Smooth muscle cell (in vitro differentiated cells): ENCODE measurements around the gene ARL6IP4. TPM values are rescaled to one million over a fixed set of nuclear protein-coding genes. Genes with fewer than 3 reads are reported as not detected.

ENCODE experiments used
- DNase-seq: peaks from one replicate; lab custom pipeline; 2025; ENCODE audit not compliant: unreplicated experiment; lab: John Stamatoyannopoulos, UW
- H2AFZ ChIP-seq: fragments of 200-600 bp; sonication (generic); 2 replicates; pipeline ENCODE4 v1.6.0; 2016; ENCODE audit warnings: antibody characterized with exemption, low read depth, mild to moderate bottlenecking
- H3F3A ChIP-seq: fragments of 200-600 bp; sonication (generic); 2 replicates; pipeline ENCODE4 v1.6.0; 2017; ENCODE audit warnings: antibody characterized with exemption, low read depth
- H3K27ac ChIP-seq: fragments of 200-600 bp; sonication (generic); 2 replicates; pipeline ENCODE4 v1.5.1; 2016; ENCODE audit warnings: low read depth, mild to moderate bottlenecking
- H3K27me3 ChIP-seq: fragments of 200-600 bp; sonication (generic); 2 replicates; pipeline ENCODE4 v1.6.1; 2016; ENCODE audit warnings: low read depth, mild to moderate bottlenecking
- H3K36me3 ChIP-seq: fragments of 200-600 bp; sonication (generic); 2 replicates; pipeline ENCODE4 v1.5.1; 2016; ENCODE audit warnings: low read depth
- H3K4me1 ChIP-seq: fragments of 200-600 bp; sonication (generic); 2 replicates; pipeline ENCODE4 v1.5.1; 2016; ENCODE audit warnings: low read depth
- H3K4me2 ChIP-seq: fragments of 200-600 bp; sonication (generic); 2 replicates; pipeline ENCODE4 v1.6.0; 2016; ENCODE audit warnings: mild to moderate bottlenecking
- H3K4me3 ChIP-seq: fragments of 200-600 bp; sonication (generic); 2 replicates; pipeline ENCODE4 v1.5.1; 2016; ENCODE audit warnings: mild to moderate bottlenecking
- H3K79me2 ChIP-seq: fragments of 200-600 bp; sonication (generic); 2 replicates; pipeline ENCODE4 v1.6.0; 2016; ENCODE audit warnings: low read depth, mild to moderate bottlenecking
- H3K9ac ChIP-seq: fragments of 200-600 bp; sonication (generic); 2 replicates; pipeline ENCODE4 v1.6.0; 2016; ENCODE audit warnings: low read depth
- H3K9me3 ChIP-seq: fragments of 200-600 bp; sonication (generic); replicated peaks from 2 replicates; pipeline ENCODE4 v1.5.1; 2016; ENCODE audit warnings: low read depth
- H4K20me1 ChIP-seq: fragments of 200-600 bp; sonication (generic); 2 replicates; pipeline ENCODE4 v1.6.0; 2016; ENCODE audit warnings: low read depth
- CTCF ChIP-seq: fragments of 200-600 bp; sonication (generic); IDR thresholded peaks from 2 replicates; pipeline ENCODE4 v1.5.1; 2017; ENCODE audit warnings: borderline replicate concordance, mild to moderate bottlenecking, antibody characterized with exemption; ENCODE audit not compliant: insufficient read depth, poor library complexity, severe bottlenecking
- WGBS: methylation state at CpG from one replicate; pipeline ENCODE4 v1.1.7; 2016; ENCODE audit warnings: low lambda C conversion rate; 5-methylcytosine and 5-hydroxymethylcytosine counted together
- polyA plus RNA-seq: library from polyadenylated mRNA; unstranded; fragments of >200 nt; fragmentation: Nextera tagmentation; extraction: Ambion mirVana; gene quantifications from 2 replicates; pipeline ENCODE4 v1.2.1, GENCODE V29; 2016
- total RNA-seq: library from RNA; depleted of rRNA; stranded (reverse); fragments of >200 nt; gene quantifications from 2 replicates; pipeline ENCODE4 v1.2.3, GENCODE V29; 2014

ARL6IP4 gene
- total and polyA plus RNA-seq, 2 experiments from 2014 or later, result 89.3 to 290 TPM

- TF ChIP-seq CTCF, result no peak
- Histone ChIP-seq H3K27ac (no peak overlapping the region), H3K4me3 (no peak overlapping the region), H3K9ac (no peak overlapping the region), H3K79me2 (no peaks in the 10 kb centered on the region), H3K4me2 (no peak overlapping the region), H3K4me1 (no peaks in the 10 kb centered on the region), H3K27me3 (no peaks in the 10 kb centered on the region), H2AFZ (no peak overlapping the region), H4K20me1 (no peaks in the 10 kb centered on the region), H3F3A (no peaks in the 10 kb centered on the region), H3K36me3 (no peaks in the 10 kb centered on the region), H3K9me3 (no peaks in the 10 kb centered on the region)
- DNase-seq, result no peak
- WGBS, result 96% methylated on average over 18 of the region's 18 CpGs
Measured at GRCh38 chr12:123021688-123022604, 41.5 kb downstream of the ARL6IP4 start.

- H4K20me1 ChIP-seq, result no peaks in the 10 kb centered on the region
- H3K36me3 ChIP-seq, result no peaks in the 10 kb centered on the region
- no peaks in the 10 kb centered on the region for H3K9me3 ChIP-seq
- no peak overlapping the region for H3K4me2 ChIP-seq
- DNase-seq, result no peak
- H3K4me3 ChIP-seq, result no peak overlapping the region
- 98% methylated on average over 5 of the region's 5 CpGs for WGBS
- no peak overlapping the region for H3K27ac ChIP-seq
- no peak for TF ChIP-seq CTCF
- no peak overlapping the region for H3K9ac ChIP-seq
- no peaks in the 10 kb centered on the region for H3F3A ChIP-seq
- no peak overlapping the region for H2AFZ ChIP-seq
- H3K4me1 ChIP-seq, result no peaks in the 10 kb centered on the region
- no peaks in the 10 kb centered on the region for H3K79me2 ChIP-seq
- no peaks in the 10 kb centered on the region for H3K27me3 ChIP-seq
Measured at GRCh38 chr12:123022846-123023245, 42.4 kb downstream of the ARL6IP4 start.

GRCh38 chr12:123024819-123025391, 44.4 kb downstream of the ARL6IP4 start:
- Histone ChIP-seq H3K9ac (no peak overlapping the region), H3K36me3 (no peaks in the 10 kb centered on the region), H3K9me3 (no peaks in the 10 kb centered on the region), H4K20me1 (no peaks in the 10 kb centered on the region), H3K79me2 (no peaks in the 10 kb centered on the region), H3K4me1 (no peaks in the 10 kb centered on the region), H3F3A (no peaks in the 10 kb centered on the region), H3K27me3 (no peaks in the 10 kb centered on the region), H3K4me2 (no peak overlapping the region), H3K27ac (no peak overlapping the region), H3K4me3 (no peak overlapping the region), H2AFZ (no peak overlapping the region)
- no peak for DNase-seq
- WGBS, result 80% methylated on average over 9 of the region's 9 CpGs
- no peak for TF ChIP-seq CTCF
